Stimulated activated naive CD4-positive, alpha-beta T cell treated with Interleukin-2 at 50 U/mL for 16 hours (primary cell): ENCODE results near the gene PHF20.
"Not testable (repeated sequence)": the region's sequence is repeated elsewhere in the genome, so short reads cannot be mapped to it uniquely, and the experiment has no call there.

Source experiments
- DNase-seq: peaks from one replicate; lab custom pipeline; 2025; lab: John Stamatoyannopoulos, UW

Gene PHF20

GRCh38 chr20:35739294-35740163, 32.3 kb upstream of the PHF20 start:
- DNase-seq = no peak

- DNase-seq = peak; percentile 99
Observed at GRCh38 chr20:35741892-35742740, 29.7 kb upstream of the PHF20 start, which contains the start of gene RBM39. Gene RBM39 (minus strand): TSS chr20:35742260. CDS start chr20:35740874, 1,386 bp downstream.

- no peak for DNase-seq
Observed at GRCh38 chr20:35742741-35743523, 28.9 kb upstream of the PHF20 start.

GRCh38 chr20:35743693-35744491, 27.9 kb upstream of the PHF20 start:
- DNase-seq = no peak

- not testable (repeated sequence) for DNase-seq
Observed at GRCh38 chr20:35744492-35744841, 27.3 kb upstream of the PHF20 start.

- DNase-seq = no peak
Observed at GRCh38 chr20:35750611-35751010, 21.2 kb upstream of the PHF20 start.

GRCh38 chr20:35756404-35756803, 15.4 kb upstream of the PHF20 start:
- no peak for DNase-seq

- no peak for DNase-seq
Observed at GRCh38 chr20:35757098-35757705, 14.6 kb upstream of the PHF20 start.

GRCh38 chr20:35761548-35761947, 10.3 kb upstream of the PHF20 start:
- not testable (repeated sequence) for DNase-seq

GRCh38 chr20:35762461-35762860, 9.4 kb upstream of the PHF20 start:
- no peak for DNase-seq

GRCh38 chr20:35764936-35765335, 6.9 kb upstream of the PHF20 start:
- not testable (repeated sequence) for DNase-seq

- DNase-seq = no peak
Observed at GRCh38 chr20:35766843-35767242, 5.0 kb upstream of the PHF20 start.

GRCh38 chr20:35767683-35768481, 3.9 kb upstream of the PHF20 start:
- DNase-seq = peak; percentile 43

GRCh38 chr20:35768731-35769664, 2.8 kb upstream of the PHF20 start:
- DNase-seq = peak; percentile 33

GRCh38 chr20:35771367-35771688, 487 bp upstream of the PHF20 start:
- no peak for DNase-seq

- DNase-seq = no peak
Observed at GRCh38 chr20:35772563-35773058, 796 bp downstream of the PHF20 start.

GRCh38 chr20:35773154-35773751, 1.4 kb downstream of the PHF20 start:
- DNase-seq = peak; percentile 16

GRCh38 chr20:35774391-35774790, 2.6 kb downstream of the PHF20 start:
- DNase-seq = no peak
